Activated CD8-positive, alpha-beta memory T cell treated with anti-CD3 and anti-CD28 coated beads, Interleukin-2, amount 50 U/mL, for 1 hour (primary cell): ENCODE measurements around the gene CDH13.

Experiments
- DNase-seq: peaks from one replicate; pipeline ENCODE4 v3.0.0-alpha.2; 2020; ENCODE audit errors: extremely low read depth

The CDH13 gene

GRCh38 chr16:83247767-83248372 is 621.1 kb downstream of the CDH13 start:
- no peak for DNase-seq

GRCh38 chr16:83248735-83249463 is 622.1 kb downstream of the CDH13 start:
- no peak for DNase-seq

- DNase-seq: no peak
These were observed 626.8 kb downstream of the CDH13 start for GRCh38 chr16:83253521-83253920.

DNA sequence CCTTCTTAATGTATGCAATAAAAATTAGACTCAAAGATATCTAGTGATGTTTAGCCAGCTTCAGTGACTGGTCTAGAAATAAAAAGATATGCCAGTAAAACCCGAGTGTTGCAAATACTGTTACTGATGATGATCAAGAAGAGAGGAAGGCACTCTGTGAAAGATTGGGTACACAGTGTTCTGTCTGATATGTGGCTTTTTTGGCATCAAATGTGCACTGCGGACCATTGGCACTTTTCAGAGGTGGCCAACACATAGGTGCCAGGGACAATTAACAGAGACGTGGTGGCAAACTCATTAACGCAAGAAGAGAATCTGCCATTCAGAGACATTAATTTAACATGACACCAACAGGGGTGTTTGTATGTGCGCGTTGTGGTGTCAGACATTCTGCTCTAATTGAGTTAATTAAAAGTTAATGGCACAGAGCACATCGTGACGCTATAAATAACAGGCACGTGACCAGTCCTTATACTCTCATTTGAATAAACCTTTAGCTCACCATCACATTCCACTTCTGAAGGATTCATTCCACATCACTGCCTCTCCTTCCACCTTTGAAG is 631.7 kb downstream of the CDH13 start:
- no peak for DNase-seq

- no peak for DNase-seq
These were observed 640.2 kb downstream of the CDH13 start for GRCh38 chr16:83266848-83267553.

DNA sequence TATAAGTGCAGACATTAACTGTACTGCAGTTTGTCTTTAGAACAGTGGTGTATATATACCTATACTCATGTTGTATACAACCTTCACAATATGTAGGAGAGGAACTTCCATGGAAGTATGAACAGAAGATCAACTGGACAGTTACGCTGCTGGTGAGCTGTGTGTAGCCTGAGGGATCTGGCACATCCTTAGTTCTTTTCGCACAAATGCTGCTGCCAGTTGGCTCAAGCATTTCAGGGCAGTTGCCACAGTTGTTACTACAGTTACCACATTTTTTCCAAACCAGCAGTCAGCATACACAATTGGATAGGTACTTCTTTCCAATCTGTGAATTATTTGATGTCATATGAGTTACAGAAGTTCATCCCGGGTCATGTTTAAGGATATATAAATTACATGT is 641.4 kb downstream of the CDH13 start:
- no peak for DNase-seq

- DNase-seq: no peak
These were observed 642.3 kb downstream of the CDH13 start for GRCh38 chr16:83269048-83269447.

DNA sequence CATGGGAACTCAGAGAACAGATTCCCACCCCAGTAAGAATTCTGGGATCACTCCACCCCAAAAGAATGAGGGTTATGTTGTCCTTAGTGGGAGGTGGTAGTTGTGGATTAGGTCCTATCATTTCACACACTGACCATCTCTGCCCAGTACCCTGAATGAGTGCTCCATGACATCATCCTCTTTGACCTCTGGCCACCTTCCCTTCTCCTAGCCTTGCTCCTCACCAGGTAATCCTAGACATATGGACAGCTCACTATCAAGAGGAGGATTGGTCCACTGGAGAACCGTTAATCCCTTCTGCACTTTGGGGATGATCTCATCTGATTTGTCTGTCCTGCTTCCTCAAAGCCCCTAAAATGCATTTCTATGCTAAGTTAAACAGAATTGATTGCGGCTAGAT is 642.8 kb downstream of the CDH13 start:
- DNase-seq: no peak

- DNase-seq: no peak
These were observed 643.3 kb downstream of the CDH13 start for GRCh38 chr16:83270061-83270460.

DNA sequence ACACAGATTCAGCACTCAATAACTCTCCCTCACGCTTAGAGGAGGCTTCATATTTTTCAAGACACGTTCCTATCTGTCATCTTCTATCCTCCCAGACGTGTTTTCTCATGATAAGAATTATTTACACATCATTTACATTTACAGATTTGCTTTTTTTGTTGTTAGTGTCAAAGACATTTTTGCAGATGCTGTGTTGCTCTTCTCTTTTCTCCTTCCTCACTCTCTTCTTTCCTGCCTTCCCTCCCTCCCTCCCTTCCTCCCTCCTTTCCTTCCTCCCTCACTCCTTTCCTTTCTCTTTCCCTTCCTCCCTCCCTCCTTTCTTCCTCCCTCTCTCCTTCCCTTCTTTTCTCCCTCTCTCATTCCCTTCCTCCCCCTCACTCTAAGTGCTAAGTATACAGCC is 643.9 kb downstream of the CDH13 start:
- no peak for DNase-seq

- no peak for DNase-seq
These were observed 644.4 kb downstream of the CDH13 start for GRCh38 chr16:83271123-83271522.

DNA sequence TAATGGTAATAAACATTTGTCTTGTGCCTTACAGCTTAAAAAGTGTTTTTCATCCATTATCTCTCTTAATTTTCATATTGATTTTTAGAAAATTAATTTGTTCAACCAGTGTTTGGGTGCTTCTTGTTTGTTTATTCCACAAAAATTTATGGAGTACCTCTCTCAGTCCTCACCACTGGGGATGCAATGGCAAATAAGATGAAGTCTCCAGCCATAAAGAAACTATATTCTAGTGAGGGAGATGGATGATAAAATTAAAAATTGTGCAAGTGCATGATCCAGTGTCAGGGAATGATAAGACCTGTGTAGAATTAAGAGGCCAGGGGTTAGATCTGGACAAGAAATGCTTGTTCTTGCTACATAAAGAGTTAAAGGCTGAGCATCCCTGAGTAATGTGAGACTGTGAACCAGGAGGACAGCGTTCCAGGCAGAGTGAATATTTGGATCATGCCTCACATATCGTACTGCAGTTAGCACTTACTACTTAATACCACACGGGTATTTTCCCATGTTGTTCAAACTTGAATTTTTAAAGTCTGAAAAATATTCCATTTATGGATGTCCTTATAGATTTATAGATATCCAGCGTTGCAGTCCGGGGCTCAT is 645.3 kb downstream of the CDH13 start:
- DNase-seq: no peak

DNA sequence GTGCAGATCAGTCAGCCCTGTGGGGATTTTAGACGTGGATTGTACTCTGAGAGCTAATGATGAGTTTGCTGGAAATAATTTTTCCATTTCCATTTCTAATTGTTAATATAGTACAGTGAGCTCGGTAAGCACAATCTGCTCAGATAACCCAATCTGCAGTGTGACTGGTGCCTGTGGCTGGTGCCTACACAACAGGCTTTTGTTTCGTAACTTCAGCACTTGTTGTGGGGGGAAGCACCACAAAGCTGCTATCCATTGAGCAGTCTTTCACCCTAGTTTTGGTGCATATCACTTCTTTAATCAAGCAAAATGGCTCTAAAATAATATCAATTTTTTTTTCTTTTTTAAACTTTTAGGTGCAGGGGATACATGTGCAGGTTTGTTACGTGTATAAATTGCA is 646.1 kb downstream of the CDH13 start:
- no peak for DNase-seq

- DNase-seq: no peak
These were observed 646.9 kb downstream of the CDH13 start for GRCh38 chr16:83273504-83274173.

- no peak for DNase-seq
These were observed 652.5 kb downstream of the CDH13 start for GRCh38 chr16:83279251-83279650.

GRCh38 chr16:83285921-83286320 is 659.2 kb downstream of the CDH13 start:
- no peak for DNase-seq

- DNase-seq: no peak
These were observed 669.7 kb downstream of the CDH13 start for GRCh38 chr16:83296505-83296904.

DNA sequence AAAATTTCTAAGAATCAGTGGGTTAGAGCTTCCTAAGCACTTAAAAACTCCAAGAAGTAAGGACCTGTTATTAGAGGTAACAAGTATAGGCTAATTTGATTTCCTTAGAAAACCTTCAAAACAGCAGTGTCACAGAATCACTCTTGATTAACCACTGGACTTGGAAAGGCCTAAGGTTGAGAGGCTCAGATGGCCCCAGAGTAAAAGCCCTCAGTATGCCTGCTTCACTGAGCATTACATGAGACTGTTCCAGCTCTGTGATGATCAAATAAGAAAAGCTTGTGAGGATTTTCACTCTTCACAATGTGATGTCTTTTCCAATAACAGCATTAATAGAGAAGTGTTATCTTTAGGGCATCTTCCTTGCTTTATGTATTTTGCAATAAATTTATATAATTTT is 671.8 kb downstream of the CDH13 start:
- no peak for DNase-seq

DNA sequence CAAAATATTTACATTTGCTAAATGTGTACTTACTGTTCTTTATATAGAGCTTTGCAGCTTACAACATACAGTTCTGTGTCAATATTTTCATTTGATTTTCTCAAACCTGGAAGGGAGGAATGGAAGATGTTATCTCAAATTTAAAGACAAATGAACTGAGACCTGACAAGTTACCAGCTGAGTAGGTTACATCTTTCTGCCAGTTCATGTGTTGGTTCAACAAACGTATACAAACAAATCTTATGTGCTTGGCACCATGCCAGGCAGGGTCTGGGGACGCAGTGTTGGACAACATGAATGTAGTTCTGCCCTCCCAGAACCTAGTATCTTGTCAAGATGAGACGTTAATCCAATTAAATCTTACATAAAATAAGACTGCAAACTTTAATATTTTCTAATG is 673.6 kb downstream of the CDH13 start:
- DNase-seq: no peak

DNA sequence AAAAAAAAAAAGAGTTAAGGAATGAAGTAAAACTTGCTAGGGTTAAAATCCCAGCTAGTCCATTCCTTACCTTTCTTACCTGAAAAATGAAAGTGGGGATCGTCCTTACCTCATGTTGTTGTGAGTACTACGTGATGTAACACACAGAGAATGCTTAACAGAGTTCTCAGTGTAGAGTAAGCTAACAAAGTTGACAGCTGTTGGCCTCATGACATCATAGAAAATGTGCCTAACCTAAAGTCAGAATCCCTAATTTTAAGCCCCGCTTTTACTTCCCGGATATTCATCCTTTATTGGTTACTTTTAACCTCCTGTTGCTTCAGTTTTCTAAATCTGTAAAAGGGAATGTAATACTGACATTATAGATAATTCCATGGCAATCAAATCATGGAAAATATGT is 675.2 kb downstream of the CDH13 start:
- DNase-seq: no peak

DNA sequence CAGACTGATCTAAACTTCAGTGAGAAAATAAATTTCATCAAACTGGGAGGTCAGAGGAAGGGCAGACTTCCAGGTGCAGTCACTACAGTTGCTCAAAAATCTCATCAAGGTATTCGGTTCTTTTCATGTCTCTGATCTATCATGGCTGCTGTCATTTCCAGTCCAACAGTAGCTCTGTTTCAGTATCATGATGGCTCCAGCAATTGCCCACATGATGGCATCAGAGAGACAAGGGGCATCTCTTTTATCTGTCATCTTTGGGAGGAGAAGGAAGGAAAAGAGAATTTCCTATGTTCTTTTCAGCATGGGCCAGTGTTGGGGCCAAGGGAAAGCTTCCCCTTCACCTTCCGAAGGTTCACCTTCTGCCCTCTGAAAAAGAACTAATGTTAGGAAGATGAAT is 676.1 kb downstream of the CDH13 start:
- no peak for DNase-seq

DNA sequence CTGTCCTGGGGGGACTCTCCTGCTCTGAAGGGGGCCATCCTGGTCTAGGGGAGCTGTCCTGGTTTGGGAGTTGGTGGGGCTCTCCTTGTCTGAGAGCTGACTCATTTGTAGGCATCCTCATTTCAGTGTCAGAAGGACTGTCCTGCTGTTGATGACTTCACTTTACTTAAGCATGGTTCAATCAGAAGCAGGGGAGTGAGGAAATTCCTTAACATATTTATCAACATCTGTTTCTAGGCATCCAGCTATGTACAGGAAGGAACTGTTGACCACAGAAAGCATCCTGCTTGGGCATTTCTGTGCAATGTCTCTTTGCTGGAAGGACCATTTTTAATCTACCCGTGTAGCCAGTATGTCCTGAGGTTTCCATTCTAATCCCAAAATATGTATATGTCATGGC is 678.3 kb downstream of the CDH13 start:
- DNase-seq: no peak
